Activated CD8-positive, alpha-beta memory T cell treated with anti-CD3 and anti-CD28 coated beads, Interleukin-2, amount 50 U/mL, for 4 hours (primary cell): ENCODE results near the gene ACADS.

Experiments
- DNase-seq: peaks from one replicate; pipeline ENCODE4 v3.0.0-alpha.2; 2020

The ACADS gene

GRCh38 chr12:120733574-120733973 lies 7.9 kb downstream of the ACADS start:
- no peak for DNase-seq

- no peak for DNase-seq
These were observed 8.6 kb downstream of the ACADS start for GRCh38 chr12:120734210-120734609.

DNA sequence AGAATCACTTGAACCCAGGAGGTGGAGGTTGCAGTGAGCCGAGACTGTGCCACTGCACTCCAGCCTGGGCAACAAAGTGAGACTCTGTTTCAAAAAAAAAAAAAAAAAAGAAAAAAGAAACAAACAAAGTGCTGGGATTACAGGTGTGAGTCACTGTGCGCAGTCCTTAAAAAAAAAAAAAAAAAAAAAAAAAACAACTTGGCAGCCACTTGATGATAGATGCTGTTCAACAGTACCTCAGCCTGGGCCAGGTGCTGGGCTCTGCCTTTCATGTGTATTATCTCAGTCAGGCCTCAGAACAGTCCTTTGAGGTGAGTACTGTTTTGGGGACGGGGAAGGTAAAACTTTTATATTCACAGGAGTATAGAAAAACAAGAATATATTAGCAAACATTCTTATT lies 9.6 kb downstream of the ACADS start:
- DNase-seq, result no peak

DNA sequence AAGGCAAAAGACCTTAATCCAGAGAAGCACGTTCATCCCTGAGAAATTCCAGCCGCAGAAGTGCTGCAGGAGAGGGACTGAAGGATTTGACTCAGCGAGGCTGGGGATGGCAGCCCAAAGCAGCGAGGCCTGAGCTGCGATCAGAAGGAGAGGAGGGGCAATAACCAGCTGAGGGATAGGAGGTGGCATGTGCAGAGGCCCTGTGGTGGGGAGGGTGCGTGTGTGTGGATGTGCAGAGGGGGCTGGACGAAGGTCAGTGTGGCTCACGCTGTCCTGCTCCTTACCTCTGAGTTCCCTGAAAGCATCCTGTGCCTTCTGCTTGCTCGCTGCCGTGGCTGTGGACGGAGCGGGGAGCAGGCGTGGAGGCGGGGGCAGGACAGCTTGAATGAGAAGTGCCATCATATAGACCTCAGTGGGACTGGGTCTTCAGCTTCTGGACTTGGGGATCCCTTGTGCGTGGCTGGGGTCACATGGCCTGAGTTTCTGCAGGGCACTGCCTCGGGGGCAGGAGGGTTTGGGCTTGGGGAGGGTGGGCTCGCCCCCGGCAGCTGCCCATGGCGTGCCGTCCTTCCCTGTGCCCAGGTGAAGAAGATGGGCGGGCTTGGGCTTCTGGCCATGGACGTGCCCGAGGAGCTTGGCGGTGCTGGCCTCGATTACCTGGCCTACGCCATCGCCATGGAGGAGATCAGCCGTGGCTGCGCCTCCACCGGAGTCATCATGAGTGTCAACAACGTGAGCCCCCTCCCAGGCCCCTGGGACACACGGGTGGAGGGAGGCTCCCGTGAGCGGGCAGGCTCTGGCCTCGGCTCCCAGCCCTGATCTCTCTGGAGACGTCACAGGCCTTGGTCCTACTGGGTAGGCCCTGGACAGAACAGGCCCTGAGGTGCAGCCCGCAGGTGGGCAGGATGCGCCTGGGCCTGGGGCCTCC lies 11.0 kb downstream of the ACADS start:
- no peak for DNase-seq

DNA sequence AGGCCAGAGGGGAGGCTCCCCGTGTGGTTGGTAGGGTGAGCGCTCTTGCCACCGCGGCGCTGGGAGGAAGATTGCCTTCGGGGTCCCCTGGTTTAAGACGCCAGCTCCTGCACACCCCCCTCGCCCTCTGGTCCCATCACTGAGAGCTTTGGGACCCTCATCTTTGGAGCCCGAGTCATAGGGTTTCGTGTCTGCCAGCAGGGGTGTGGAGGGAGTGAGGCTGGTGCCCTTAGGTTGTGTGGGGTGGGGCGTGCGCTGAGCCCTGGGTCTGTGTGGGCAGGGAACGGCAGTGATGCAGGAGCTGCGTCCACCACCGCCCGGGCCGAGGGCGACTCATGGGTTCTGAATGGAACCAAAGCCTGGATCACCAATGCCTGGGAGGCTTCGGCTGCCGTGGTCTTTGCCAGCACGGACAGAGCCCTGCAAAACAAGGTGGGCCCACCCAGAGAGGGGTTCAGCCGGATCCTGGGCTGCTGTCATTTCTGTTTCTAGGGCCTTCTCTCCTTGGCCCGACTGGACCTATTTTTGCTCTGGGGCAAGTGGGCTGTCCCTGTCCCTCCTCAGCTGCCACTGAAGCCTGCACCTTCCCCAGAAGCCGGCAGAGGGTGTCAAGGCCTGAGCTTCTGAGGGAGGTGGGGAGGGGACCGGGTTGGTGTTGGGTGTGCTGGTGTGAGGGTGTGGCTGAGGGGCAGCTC lies 12.1 kb downstream of the ACADS start:
- no peak for DNase-seq

GRCh38 chr12:120738252-120739030 lies 12.8 kb downstream of the ACADS start:
- no peak for DNase-seq

DNA sequence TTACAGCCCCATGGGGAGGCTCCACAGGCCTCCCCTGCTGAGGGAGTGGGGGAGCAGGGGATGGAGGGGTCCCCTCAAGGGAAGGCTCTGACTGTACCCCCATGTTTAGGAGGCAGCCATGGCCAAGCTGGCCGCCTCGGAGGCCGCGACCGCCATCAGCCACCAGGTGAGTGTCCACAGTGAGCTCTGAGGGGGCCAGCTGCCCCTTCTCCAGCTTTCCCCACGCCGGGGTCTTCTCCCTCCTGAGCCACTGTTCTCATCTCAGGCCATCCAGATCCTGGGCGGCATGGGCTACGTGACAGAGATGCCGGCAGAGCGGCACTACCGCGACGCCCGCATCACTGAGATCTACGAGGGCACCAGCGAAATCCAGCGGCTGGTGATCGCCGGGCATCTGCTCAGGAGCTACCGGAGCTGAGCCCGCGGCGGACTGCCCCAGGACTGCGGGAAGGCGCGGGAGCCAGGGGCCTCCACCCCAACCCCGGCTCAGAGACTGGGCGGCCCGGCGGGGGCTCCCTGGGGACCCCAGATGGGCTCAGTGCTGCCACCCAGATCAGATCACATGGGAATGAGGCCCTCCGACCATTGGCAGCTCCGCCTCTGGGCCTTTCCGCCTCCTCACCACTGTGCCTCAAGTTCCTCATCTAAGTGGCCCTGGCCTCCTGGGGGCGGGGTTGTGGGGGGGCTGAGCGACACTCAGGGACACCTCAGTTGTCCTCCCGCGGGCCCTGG lies 13.6 kb downstream of the ACADS start:
- no peak for DNase-seq

DNA sequence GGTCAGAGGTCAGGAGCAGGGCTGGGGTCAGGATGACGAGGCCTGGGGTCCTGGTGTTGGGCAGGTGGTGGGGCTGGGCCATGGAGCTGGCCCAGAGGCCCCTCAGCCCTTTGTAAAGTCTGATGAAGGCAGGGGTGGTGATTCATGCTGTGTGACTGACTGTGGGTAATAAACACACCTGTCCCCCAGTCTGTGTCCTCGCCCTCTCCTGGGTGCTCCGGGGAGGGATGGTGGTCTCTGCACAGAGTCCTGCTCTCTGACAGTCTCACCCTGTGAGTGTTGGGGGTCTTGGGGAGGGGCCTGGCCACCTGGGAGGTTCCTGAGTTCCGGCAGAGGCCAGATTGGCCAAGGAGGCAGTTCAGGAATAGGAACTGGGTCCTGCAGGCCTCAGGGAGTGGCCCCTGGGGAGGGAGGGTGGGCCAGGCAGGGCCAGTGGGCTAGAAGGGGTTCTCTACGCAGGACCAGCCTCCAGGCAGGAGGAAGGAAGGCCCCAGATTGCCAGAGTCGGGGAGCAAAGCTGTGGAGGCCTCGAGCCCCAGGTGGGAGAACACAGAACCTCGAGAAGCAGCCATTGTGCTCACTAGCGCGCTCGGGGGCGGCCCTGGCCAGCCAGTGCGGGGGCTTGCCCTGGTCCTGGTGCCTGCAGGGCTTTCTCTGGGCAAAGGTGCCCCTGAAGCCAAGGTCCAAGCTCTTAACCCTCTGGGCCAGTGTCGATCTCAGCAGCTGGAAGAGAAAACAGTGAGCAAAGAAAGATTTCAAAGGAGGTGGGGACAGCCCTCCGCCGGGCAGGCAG lies 14.4 kb downstream of the ACADS start:
- no peak for DNase-seq

DNA sequence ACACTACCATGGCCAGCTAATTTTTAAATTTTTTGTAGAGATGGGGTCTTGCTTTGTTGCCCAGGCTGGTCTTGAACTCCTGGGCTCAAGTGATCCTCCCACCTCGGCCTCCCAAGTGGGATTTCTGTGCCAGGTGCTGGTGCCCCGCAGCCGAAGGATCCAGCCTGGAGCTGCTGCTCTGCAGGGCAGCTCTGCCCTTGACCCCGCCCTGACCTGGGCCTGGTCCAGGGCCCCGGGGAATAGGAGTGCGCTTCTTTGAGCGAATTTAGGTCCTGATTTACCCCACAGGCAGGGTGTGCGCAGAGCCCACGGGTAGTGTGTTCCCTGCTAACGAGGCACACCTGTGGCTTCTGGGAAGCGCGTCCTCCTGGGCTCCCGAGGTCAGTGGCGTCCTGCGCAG lies 15.2 kb downstream of the ACADS start:
- DNase-seq, result no peak

- DNase-seq, result no peak
These were observed 16.1 kb downstream of the ACADS start for GRCh38 chr12:120741476-120742421.

DNA sequence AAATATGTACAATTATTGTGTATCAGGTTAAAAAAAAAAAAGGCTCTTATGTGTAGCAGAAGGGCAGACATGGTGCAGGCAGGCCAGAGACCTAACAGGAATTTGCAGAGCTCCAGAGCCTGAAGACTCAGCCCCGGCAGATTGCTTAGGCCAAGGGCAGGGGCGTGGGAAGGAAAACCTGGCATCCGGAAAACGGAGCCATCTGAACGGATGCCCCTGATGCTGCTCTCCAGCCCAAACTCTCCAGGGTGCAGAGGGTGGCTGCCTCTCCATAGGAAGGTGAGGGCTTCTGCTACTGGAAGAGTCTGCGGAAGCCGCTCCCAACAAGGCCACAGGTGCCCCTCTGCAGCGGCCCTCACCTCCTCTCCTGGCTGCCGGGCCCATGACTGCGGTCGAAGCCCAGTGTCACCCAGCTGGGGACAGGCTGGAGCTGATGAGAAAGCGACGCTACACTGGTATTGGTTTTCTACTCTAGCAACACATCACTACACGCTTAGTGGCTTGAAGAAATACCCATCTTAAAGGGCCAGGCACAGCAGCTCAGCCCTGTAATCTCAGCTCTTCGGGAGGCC lies 19.4 kb downstream of the ACADS start:
- no peak for DNase-seq

GRCh38 chr12:120748242-120748641 lies 22.6 kb downstream of the ACADS start:
- DNase-seq, result no peak

DNA sequence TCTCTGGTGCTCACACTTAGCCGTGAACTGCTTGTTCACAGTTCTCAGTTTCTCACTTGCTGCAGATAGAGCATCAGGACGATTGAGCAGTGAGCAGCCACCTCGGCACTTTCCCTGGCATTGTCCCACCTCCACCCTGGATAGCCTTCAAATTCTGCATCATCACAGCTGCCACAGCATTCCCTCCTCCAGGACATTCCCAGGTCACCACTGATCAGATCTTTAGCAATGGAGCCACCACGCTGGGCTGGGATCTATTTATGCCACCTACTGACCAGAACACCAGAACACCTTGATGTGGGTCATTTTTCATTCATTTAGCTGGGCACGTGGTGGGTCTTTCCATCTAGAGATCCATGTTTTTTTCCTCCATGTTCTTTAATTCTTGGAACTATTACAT lies 23.6 kb downstream of the ACADS start:
- no peak for DNase-seq

- DNase-seq, result no peak
These were observed 25.2 kb downstream of the ACADS start for GRCh38 chr12:120750806-120751205.

GRCh38 chr12:120751389-120751788 lies 25.8 kb downstream of the ACADS start:
- DNase-seq, result no peak

DNA sequence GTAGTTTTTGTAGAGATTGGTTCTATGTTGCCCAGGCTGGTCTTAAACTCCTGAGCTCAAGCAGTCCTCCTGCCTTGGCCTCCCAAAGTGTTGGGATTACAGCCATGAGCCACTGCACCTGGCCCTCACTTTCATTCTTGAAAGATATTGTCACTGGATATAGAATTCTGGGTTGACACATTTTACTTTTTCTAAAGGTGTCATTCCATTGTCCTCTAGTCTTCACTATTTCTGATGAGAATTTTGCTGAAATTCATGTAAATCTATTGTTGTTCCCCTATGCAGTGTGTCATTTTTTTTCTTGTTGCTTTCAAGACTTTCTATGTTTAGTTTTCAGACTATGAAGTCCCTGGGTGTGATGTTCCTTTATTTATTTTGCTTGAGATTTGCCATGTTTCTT lies 29.2 kb downstream of the ACADS start:
- DNase-seq, result no peak

DNA sequence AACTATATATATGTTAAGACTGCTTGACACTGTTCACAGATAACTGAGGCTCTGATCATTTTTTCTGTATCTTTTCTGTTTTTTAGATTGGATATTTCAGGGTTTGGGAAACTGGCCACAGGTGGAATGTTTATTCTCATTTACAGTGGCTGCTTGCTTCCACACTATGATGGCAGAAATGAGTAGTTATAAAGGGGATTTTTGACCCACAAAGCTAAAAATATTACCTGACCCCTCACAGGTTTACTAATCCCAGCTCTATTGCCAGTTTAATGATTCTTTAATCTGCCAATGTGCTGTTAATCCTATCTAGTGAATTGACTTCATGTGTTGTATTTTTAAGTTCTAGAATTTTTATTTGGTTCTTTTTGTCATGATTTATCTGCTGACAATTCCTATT lies 29.6 kb downstream of the ACADS start:
- DNase-seq, result no peak

DNA sequence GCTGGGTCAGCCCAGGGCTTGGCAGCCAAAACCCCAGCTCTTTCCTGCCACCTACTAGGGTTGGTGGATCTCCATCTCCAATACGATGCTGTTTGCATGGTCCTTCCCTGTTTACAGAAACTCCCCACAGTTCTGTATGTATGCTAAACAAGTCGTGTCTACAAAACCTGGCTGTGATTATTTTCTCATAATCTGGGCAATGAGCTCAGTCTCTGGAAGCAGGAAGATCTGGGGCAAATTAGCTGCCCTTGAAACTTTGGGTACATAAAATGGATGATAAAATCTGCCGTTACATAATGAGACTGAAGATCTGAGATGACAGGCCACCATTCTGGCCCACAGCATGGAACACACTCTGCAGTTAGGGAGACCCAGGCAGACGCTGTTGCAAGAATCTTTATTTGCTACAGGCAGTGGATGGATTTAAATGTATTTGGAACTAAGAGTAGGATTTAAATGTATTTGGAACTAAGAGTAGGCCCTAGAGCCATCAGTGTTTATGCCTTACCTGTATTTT lies 31.7 kb downstream of the ACADS start:
- DNase-seq, result no peak

GRCh38 chr12:120757949-120758348 lies 32.3 kb downstream of the ACADS start:
- no peak for DNase-seq
